ENCODE results near the gene TIAL1.

- no peak for TF ChIP-seq CTCF (IDR thresholded peaks at IDR 0.05; ENCODE audit: insufficient read depth, low read length, poor library complexity, severe bottlenecking)
- no peak for TF ChIP-seq EZH2phosphoT487 (conservative IDR thresholded peaks at IDR 0.05; ENCODE audit: low read length)
These were observed 55.7 kb downstream of the TIAL1 start for GRCh38 chr10:119541046-119541445.
